Measurements from ENCODE around the gene SERPIND1. TPM values are rescaled to one million over a fixed set of nuclear protein-coding genes. Genes with fewer than 3 reads are reported as not detected.

SERPIND1 gene
- total and polyA plus RNA-seq, 2 of the 8 experiments (the other 6 are each of a cell fraction or from before 2014, with no cell fraction given), result not detected

DNA sequence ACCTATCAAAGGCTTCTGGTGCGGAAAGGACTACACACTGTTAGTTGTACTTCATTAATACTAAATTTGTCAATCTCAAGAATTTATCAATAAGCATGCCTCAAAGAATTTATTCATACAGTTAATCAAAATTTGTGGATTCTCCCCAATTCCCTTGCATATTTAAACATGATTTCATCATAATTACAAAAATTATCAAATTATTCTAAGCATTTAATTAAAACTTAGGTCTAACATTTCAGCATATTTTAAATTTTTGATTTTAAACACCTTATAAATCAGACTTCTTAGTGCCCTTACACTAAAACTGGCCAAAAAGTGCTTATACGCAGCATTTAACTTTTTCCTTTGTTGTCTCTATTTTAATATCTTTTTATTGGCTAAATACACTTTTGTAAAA lies 13.8 kb upstream of the SERPIND1 start:
- Histone ChIP-seq H3K9me3 (ENCODE audit: insufficient read depth in 2 of 2, low read depth in 1 of 2, low read length in 1 of 2) (no peaks in the 10 kb centered on the region), H3K27ac (ENCODE audit: low read depth, low read length) (no peak overlapping the region), H3K14ac (ENCODE audit: insufficient read length) (no peak overlapping the region), H2BK15ac (ENCODE audit: low read length) (no peak overlapping the region), H3K27me3 (replicated peaks in 1 of 4; ENCODE audit: control insufficient read depth in 3 of 4, extremely low read depth in 1 of 4, insufficient read depth in 3 of 4, low read length in 3 of 4) (no peaks in the 10 kb centered on the region), H3K23ac (ENCODE audit: insufficient read length) (no peak overlapping the region), H3K4me2 (ENCODE audit: insufficient read depth in 1 of 2, low read depth in 2 of 2, low read length in 2 of 2) (no peak overlapping the region), H4K8ac (ENCODE audit: extremely low read depth, insufficient read depth, low read length) (no peak overlapping the region), H4K20me1 (replicated peaks in 1 of 2; ENCODE audit: control insufficient read depth in 1 of 2, insufficient read depth in 2 of 2, low read length in 2 of 2) (peaks cover 2 to 4% of the 10 kb centered on the region in 2 experiments), H3K9ac (replicated peaks in 1 of 4; ENCODE audit: extremely low read depth in 1 of 4, low read depth in 3 of 4, low read length in 3 of 4) (no peak overlapping the region), H3K4ac (replicated peaks; ENCODE audit: insufficient read length, low read depth, low read length) (no peak overlapping the region), H2BK120ac (replicated peaks; ENCODE audit: low read depth, low read length) (no peak overlapping the region), H3K56ac (replicated peaks; ENCODE audit: insufficient read length, low read depth, low read length) (no peak overlapping the region), H4K5ac (ENCODE audit: insufficient read length, low read depth, low read length) (no peak overlapping the region), H2BK5ac (ENCODE audit: low read depth, low read length) (no peak overlapping the region), H3K4me3 (ENCODE audit: extremely low read depth in 1 of 4, insufficient read depth in 2 of 4, low read depth in 3 of 4, low read length in 4 of 4) (no peak overlapping the region), H3K79me1 (ENCODE audit: low read depth, low read length) (no peaks in the 10 kb centered on the region), H3K23me2 (ENCODE audit: low read depth, low read length) (no peaks in the 10 kb centered on the region), H3K4me1 (replicated peaks in 1 of 4; ENCODE audit: control insufficient read depth in 3 of 4, insufficient read depth in 4 of 4, low read length in 3 of 4) (no peaks in the 10 kb centered on the region), H2AFZ (ENCODE audit: low read length) (no peak overlapping the region), H2BK12ac (ENCODE audit: low read depth, low read length) (no peak overlapping the region), H3K18ac (ENCODE audit: extremely low read depth, low read length) (no peak overlapping the region), H3K79me2 (ENCODE audit: control insufficient read depth in 1 of 2, insufficient read depth in 2 of 2, low read length in 2 of 2) (no peaks in the 10 kb centered on the region), H3K36me3 (ENCODE audit: control insufficient read depth in 2 of 4, insufficient read depth in 4 of 4, low read length in 3 of 4) (peaks cover 0 to 8% (median 3%) of the 10 kb centered on the region in 4 experiments; a peak in 4 of 8 replicates), H2BK20ac (ENCODE audit: low read length) (no peak overlapping the region), H4K91ac (replicated peaks; ENCODE audit: insufficient read length, low read length) (no peak overlapping the region), H2AK5ac (ENCODE audit: low read depth, low read length) (no peak overlapping the region)
- ChIA-PET CTCF (ENCODE audit: partially characterized antibody) (interaction anchor here (1.5 to 3.3 kb wide), 2 partner anchors 10 to 24 kb away, joined by 3 to 22 read pairs; no protein-coding TSS in a partner anchor), POLR2A (ENCODE audit: partially characterized antibody) (no interaction called here)
- 96% methylated on average over 2 of the region's 2 CpGs; no CpG with 5 or more reads in 1 of the 2 experiments for WGBS, 2 experiments (ENCODE audit: extremely low coverage in 1 of 2, insufficient coverage in 1 of 2, insufficient read length in 1 of 2, insufficient replicate concordance in 2 of 2, low coverage in 1 of 2, low lambda C conversion rate in 2 of 2, missing lambda C conversion rate in 1 of 2)
- FAIRE-seq (no peak), DNase-seq (ENCODE audit: low read depth in 1 of 2, low spot score in 2 of 2) (no peak)
- TF ChIP-seq JUND (IDR thresholded peaks at IDR 0.05; ENCODE audit: low read length) (no peak), TAF7 (optimal IDR thresholded peaks at IDR 0.05; ENCODE audit: borderline replicate concordance, low read depth, low read length) (no peak), ASH2L (IDR thresholded peaks at IDR 0.05; ENCODE audit: low read length) (no peak), CTBP2 (IDR thresholded peaks at IDR 0.05; ENCODE audit: borderline replicate concordance, insufficient read depth, insufficient read length, low read length) (no peak), RAD21 (IDR thresholded peaks at IDR 0.05 in 1 of 2, conservative IDR thresholded peaks at IDR 0.05 in 1 of 2; ENCODE audit: low read depth in 2 of 2, low read length in 2 of 2) (no peak), EGR1 (IDR thresholded peaks at IDR 0.05; ENCODE audit: borderline replicate concordance, low read depth, low read length) (no peak), RNF2 (IDR thresholded peaks at IDR 0.05; ENCODE audit: borderline replicate concordance, low read depth, low read length, missing control alignments, poor library complexity, severe bottlenecking) (no peak), CREB1 (IDR thresholded peaks at IDR 0.05) (no peak)
- TF ChIP-seq, protein P1, sequence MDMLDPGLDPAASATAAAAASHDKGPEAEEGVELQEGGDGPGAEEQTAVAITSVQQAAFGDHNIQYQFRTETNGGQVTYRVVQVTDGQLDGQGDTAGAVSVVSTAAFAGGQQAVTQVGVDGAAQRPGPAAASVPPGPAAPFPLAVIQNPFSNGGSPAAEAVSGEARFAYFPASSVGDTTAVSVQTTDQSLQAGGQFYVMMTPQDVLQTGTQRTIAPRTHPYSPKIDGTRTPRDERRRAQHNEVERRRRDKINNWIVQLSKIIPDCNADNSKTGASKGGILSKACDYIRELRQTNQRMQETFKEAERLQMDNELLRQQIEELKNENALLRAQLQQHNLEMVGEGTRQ (IDR thresholded peaks at IDR 0.05; ENCODE audit: low read length), result no peak
- TF ChIP-seq, protein P2, sequence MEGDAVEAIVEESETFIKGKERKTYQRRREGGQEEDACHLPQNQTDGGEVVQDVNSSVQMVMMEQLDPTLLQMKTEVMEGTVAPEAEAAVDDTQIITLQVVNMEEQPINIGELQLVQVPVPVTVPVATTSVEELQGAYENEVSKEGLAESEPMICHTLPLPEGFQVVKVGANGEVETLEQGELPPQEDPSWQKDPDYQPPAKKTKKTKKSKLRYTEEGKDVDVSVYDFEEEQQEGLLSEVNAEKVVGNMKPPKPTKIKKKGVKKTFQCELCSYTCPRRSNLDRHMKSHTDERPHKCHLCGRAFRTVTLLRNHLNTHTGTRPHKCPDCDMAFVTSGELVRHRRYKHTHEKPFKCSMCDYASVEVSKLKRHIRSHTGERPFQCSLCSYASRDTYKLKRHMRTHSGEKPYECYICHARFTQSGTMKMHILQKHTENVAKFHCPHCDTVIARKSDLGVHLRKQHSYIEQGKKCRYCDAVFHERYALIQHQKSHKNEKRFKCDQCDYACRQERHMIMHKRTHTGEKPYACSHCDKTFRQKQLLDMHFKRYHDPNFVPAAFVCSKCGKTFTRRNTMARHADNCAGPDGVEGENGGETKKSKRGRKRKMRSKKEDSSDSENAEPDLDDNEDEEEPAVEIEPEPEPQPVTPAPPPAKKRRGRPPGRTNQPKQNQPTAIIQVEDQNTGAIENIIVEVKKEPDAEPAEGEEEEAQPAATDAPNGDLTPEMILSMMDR (IDR thresholded peaks at IDR 0.05; ENCODE audit: control extremely low read depth in 1 of 3, insufficient read depth in 1 of 3, low read depth in 1 of 3, low read length in 3 of 3), result no peak

All from H1 (cell line).